Stomach (tissue), 4 donors: ENCODE results near the gene PRKCQ.

Experiments used
- CTCF ChIP-seq, 7 experiments: fragments of 450-650 bp in 4 of 7; fragments of 200-600 bp in 3 of 7; sonication (generic) in 3 of 7; IDR thresholded peaks; one replicate each; pipeline ENCODE4 v1.5.1; 2016 to 2019; ENCODE audit warnings: antibody characterized with exemption in 7 of 7, control low read depth in 2 of 7, mild to moderate bottlenecking in 1 of 7
- EP300 ChIP-seq: sonication (generic); formaldehyde crosslinking; IDR thresholded peaks from one replicate; pipeline ENCODE4 v1.6.1; 2017; ENCODE audit warnings: antibody characterized with exemption
- POLR2A ChIP-seq, 4 donors: fragments of 450-650 bp; IDR thresholded peaks; one replicate each; pipeline ENCODE4 v1.6.1; 2016; ENCODE audit warnings: antibody characterized with exemption in 4 of 4, control low read depth in 2 of 4, mild to moderate bottlenecking in 1 of 4, moderate library complexity in 1 of 4
- POLR2AphosphoS5 ChIP-seq, 3 donors: sonication (generic); formaldehyde crosslinking; IDR thresholded peaks; one replicate each; pipeline ENCODE4 v1.6.1; 2016; ENCODE audit warnings: antibody characterized with exemption in 3 of 3

GRCh38 chr10:6618340-6618739 lies 38.3 kb upstream of the PRKCQ start:
- no peak for TF ChIP-seq CTCF (IDR thresholded peaks at IDR 0.05)
- TF ChIP-seq POLR2A (IDR thresholded peaks at IDR 0.05): no peak
- no peak for TF ChIP-seq POLR2AphosphoS5 (IDR thresholded peaks at IDR 0.05)
- no peak for TF ChIP-seq EP300
